RPMI8226 (cell line): ENCODE results near the gene SSPN.

Experiments
- DNase-seq: peaks from one replicate; pipeline ENCODE4 v3.0.0-alpha.2; 2015

The SSPN gene

DNA sequence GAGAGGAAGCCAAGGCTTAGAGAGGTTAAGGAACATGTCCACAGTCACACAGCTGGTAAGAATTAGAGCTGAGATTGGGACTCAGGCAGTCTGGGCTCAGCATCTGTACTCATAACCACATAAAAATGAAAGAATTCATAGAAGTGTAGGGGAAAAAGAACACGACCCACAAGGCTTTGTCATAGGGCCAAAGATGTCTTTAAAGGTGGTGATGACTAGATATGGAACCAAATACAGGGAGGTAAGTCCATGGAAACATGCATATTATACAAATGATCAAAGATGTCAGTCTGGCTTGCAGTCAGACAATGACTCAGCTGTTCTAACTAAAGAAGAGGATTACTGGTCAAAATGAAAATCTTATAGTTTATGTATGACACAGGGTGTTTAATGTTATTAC, 7.2 kb upstream of the SSPN start:
- DNase-seq = no peak

DNA sequence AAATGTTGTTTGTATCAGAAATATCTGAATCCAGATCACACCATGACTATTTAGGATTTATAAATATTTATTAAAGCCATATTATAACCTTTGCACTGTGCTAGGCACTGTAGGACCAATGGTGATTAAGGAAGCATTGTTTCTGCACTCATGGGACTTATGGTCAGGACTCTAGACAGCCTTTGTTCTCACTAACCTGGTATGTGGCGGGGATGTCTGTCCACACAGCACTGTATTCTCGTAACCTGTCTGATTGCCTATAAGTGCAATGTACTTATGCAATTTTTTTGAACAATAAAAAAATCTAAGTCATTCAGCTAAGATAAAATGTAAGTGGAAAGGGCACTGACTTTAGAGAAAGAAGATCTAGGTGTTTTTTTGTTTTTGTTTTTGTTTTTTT, 6.7 kb upstream of the SSPN start:
- no peak for DNase-seq

GRCh38 chr12:26192142-26192541, 3.2 kb upstream of the SSPN start:
- DNase-seq = no peak

DNA sequence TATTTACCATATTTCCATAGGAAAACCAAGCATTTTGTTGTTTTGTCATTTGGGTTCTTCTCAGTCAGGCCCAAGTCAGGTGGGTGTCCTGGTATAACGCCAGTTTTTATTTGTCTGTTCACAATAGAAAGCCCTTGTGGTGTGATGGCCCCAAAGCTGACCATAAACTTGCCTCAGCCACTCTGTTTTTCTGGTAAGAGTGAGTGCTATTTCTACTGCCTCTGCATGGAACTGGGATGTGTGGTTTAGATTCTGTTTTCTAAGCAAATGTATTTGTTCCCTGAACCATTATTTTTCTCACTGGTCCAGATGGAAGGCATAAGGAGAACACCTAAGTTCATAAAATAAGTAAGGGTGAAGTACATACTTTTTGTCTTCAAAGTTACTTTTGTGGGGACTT, 1.8 kb upstream of the SSPN start:
- DNase-seq = no peak

- peak; percentile 22 for DNase-seq
These were observed 458 bp downstream of the SSPN start for GRCh38 chr12:26195641-26196420.

- no peak for DNase-seq
These were observed 996 bp downstream of the SSPN start for GRCh38 chr12:26196421-26196716.

DNA sequence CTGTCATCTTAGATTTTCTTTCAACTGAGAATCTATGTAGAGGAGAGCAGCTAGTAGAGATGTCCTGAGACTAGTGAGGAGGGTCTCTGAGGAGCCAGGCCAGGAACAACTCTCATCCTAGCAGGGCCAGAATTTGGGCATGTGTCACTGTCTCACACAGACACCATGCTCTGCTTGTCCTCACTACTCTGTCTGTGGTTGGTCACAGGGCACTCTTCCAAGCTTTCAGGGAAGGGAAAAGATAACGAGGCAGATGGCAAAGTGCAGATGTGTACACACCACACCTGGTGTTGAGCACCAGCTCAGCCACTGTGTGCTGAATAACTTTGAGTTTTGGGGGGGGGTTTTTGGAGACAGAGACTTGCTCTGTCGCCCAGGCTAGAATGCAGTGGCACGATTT, 2.5 kb downstream of the SSPN start:
- peak; percentile 65 for DNase-seq

DNA sequence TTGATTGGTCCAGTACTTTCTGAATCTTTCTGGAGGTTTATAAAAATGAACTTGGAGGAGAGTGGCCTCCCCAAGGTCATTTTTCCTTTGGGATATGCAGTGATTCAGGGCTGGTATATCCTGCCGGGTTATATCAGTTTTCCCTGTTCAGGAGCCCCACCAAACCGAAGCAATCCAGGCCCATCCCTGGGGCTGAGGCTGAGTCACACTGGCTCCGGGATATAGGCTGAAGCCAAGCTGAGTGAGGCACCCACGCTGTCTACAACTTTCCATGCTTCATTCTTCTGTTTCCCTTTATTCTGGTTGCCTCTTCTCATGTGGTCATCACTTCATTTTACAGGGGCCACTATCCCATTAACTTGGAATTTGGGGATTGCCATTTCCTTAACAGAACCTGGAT, 3.4 kb downstream of the SSPN start:
- DNase-seq = no peak

- DNase-seq = no peak
These were observed 7.9 kb downstream of the SSPN start for GRCh38 chr12:26203167-26203780.

DNA sequence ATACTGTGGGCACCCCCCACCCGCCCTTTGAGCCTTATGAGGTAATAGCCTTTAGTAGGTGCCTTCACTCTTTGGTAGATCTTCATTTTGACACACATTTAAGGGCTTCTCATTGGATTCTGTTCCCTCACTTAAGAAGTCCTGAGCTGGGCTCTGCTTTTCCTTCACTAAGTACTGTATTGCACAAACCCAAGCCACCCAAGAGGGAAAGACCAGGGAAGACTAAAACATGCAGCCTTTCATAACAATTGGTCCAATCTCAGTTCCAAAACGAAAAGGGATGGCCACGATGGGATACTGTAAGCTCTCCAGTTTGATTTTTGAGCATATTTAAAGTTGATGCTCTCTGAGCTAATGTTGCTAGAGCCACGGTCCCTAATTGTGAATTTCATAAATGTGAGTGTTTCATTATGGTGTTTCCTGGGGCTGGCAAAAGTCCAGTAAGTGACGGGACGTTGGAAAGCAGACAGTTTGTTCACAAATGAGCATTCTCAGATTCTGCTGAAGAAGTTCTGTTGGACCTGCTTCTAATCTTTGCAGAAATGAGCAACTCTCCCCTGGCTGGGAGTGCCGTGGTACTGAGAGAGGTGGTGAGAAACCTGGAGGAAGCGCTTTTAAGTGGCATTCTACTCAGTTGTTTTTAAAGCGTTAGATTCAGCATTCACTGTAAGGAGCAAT, 9.4 kb downstream of the SSPN start:
- no peak for DNase-seq

GRCh38 chr12:26205298-26205697, 9.9 kb downstream of the SSPN start:
- DNase-seq = no peak

- no peak for DNase-seq
These were observed 10.6 kb downstream of the SSPN start for GRCh38 chr12:26205941-26206340.

- no peak for DNase-seq
These were observed 16.0 kb downstream of the SSPN start for GRCh38 chr12:26211331-26211730.

- DNase-seq = no peak
These were observed 17.0 kb downstream of the SSPN start for GRCh38 chr12:26212396-26212795.

DNA sequence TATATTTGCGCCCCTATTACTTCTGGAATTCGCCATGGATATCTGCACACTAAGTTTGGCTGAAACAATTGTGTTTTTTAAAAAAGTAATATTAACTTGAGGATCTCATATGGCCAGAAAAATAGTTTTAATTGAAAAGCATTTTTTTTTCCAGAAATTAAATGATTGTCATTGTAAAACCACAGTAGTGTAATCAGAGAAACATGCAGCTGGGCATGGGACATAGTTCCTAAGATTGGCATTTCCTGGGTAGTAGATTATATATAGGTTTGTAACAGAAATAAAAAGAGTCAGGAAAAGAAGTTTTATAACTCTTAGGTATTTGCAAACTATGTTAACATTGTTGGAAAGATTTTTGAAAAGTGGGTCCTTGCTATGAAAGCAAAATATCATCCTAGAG, 17.6 kb downstream of the SSPN start:
- no peak for DNase-seq

DNA sequence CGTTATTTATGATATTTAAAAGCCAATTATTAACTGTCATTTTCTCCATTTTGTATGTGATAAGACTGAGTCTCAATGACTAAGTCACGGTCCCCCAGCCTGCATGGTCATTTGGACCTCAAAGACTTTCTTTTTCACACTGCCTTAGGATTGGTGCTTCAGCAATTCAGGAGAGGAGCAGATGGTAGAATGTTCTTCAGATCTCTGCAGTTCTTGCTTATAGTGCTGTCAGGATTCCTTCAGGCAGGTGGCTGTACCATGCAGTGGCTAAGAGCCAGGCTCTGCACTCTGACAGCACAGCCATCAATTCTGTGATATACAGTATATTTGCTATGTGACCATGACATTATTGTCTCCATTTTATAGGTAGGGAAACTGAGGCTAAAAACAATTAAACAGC, 18.7 kb downstream of the SSPN start:
- no peak for DNase-seq

- DNase-seq = no peak
These were observed 24.4 kb downstream of the SSPN start for GRCh38 chr12:26219736-26220135.

- DNase-seq = no peak
These were observed 29.3 kb downstream of the SSPN start for GRCh38 chr12:26224657-26225056.

- no peak for DNase-seq
These were observed 30.7 kb downstream of the SSPN start for GRCh38 chr12:26226122-26226521.

DNA sequence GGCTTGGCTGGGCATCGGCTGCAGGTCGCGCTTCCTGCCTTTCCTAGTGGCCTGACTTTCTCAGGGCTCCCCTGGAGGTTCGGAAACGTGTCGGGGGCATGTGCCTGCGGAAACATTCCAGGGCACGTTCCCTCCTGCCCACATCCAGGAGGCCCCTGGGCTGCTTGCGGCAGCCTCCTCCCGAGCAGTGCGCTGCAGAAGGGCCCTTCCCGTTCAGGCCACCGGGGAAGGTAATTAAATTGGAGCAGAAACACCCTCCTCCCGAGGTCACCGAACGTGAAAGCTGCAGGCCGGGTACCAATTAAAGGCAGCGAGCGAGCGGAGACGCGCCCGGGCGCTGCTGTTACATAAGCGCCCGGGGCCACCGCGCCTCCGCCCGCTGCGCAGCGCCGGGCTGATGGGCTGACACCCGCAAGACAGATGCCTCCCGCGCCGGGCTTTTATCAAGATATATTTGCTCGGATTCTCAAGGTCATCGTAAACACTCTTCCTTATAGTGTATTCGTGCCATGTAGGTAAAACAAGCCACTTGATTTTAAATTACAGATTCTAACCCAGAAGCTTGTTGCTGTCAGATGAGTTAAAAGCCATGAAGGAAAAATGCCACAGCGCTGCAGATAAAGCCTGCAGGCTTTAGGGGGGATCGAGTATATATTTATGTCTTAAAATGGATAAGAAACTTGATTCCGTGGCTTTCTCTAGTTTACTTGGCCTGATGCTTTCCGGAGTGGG, 31.4 kb downstream of the SSPN start:
- DNase-seq = no peak

GRCh38 chr12:26227361-26227745, 32.0 kb downstream of the SSPN start:
- no peak for DNase-seq

DNA sequence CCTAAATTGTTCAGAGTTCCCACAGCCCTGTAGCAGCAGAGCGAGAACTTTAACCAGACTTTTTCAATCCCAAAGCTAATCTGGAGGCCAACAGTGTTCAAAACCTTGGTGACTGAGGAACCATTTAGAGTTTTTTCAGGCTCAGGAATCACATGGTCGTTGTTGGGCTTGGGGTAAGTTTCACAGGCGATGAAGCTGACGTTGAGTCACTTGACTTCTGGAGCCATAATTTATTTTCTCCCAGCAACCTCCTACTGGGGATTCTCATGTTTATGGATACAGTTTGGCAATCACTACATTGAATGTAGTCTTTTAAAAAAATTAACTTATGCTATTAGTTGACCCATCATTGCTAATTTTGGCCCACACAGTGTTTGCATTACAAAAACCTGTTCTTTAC, 34.5 kb downstream of the SSPN start:
- DNase-seq = no peak

- DNase-seq = no peak
These were observed 36.1 kb downstream of the SSPN start for GRCh38 chr12:26231470-26231869.

DNA sequence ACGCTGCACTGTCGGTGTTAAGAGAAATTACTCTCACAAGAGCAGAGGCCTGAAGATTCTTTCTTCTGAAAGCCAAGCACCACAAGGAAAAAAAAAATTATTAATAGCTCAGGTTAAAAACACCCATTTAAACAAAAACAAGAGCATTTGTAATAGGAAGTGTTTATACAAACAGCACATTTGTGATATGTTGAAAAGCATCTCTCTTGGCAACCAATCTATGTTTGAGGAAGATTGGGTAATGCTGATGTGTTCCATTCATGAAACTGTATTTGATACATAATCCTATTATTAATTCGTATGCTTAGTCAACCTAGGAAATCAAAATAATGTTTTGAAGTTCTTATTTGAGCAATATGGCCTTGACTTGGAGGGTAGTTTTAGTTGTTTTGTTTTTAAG, 36.5 kb downstream of the SSPN start:
- DNase-seq = no peak
